ENCODE data around the gene SRC.

SRC gene

GRCh38 chr20:37388831-37389230, 42.9 kb downstream of the SRC start:
- TF ChIP-seq CTCF (IDR thresholded peaks at IDR 0.05), result no peak

- TF ChIP-seq CTCF (IDR thresholded peaks at IDR 0.05), result no peak
Observed at GRCh38 chr20:37389241-37389747, 43.4 kb downstream of the SRC start.

DNA sequence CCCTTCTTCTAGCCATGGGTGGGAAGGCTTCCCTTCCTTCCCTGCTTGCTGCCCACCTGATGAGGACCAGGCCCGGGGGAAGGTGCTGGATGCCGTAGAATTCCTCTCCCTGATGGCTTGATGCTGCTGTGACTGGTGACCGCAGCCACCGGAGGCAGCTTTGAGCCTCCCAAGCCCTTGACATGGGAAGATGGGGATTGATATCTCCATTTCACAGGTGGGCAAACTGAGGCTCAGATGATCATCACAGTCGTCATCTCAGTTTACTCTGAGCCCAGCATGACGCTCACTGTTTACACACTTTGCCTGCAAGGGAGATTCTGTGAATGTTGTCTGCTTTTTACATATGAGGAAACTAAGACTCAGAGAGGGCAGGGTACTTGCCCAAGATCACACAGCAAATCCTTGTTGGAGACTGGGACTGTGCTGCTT, 43.9 kb downstream of the SRC start:
- no peak for TF ChIP-seq CTCF (IDR thresholded peaks at IDR 0.05)

DNA sequence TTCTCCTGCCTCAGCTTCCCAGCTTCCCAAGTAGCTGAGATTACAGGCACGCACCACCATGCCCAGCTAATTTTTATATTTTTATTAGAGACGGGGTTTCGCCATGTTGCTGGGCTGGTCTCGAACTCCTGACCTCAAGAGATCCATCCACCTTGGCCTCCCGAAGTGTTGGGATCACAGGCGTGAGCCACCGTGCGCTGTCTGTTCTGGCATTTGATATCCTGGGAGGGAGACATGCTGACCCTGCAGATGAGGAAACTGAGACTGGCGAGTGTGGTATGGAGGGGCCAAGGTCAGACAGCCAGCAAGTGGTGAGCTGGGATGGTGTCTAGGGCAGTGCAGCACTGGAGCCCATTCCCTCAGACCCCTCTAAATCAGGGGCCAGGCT, 44.6 kb downstream of the SRC start:
- no peak for TF ChIP-seq CTCF (IDR thresholded peaks at IDR 0.05)

DNA sequence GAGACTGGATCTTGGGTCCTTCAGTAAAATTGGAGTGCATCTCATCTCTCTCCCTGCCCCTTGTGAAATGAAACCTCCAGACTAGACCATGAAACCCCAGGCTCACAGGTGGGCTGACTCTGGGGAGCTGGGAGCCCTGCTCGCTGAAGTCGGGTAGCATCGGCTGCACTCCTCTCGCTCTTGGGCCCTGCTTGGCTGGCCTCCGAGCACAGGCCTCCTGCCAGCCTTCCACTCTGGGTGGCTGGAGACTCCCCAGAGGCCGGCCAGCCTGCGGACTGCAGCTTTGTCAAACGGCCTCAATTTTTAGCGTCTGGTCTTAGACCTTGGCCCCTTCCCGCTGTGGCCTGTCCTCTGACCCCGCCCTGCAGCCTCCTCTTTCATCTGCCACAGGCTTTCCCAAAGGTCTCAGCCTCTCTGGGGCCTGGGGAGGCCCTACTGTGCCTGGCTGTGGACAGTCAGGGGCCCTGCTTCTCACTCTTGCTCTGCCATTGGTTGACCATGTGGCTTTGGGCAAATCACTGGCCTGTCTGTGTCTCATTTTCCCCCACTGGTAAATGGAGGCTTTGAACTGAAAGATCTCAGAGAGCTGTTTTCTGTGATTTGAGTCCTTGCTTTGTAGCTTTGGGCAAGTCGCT, 45.1 kb downstream of the SRC start:
- TF ChIP-seq CTCF (IDR thresholded peaks at IDR 0.05), result no peak

GRCh38 chr20:37392441-37393195, 46.7 kb downstream of the SRC start:
- no peak; the same call in 1 of the 2 replicates for TF ChIP-seq CTCF (IDR thresholded peaks at IDR 0.05)

DNA sequence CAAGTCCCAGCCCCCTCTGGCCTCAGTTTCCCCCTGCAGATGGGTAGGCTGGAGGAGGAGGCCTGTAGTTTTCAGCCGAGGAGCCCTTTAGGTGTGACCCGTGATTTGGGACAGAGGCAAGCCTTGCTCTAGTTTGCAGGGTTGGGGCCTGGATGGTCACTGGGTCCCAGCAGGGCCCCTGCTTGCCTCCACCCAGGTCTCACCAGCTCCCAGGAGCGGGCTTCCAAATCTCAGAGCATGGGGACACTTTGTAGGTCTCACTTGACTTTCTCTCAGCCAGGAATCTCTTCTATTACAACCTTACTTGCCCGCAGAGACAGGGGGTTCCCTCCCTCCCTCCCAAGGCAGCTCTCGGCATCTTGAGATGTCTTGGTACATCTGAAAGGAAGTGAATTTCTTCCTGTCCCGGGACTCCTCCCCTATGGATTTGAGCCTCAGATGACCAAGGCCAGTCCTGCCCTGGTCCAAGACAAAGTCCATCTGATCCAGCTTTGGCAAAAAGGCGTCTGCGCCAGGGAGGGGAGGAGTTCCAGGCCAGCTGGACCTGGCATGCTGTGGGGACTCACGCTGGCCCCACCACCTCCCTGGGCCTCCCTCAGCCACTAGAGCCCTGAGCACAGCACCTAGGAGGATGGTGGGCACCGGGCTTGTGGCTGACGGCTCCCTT, 47.4 kb downstream of the SRC start:
- TF ChIP-seq CTCF (IDR thresholded peaks at IDR 0.05), result no peak

All from LNCAP (cell line).